Measurements from ENCODE around the gene KCNJ10. TPM values are rescaled to one million over a fixed set of nuclear protein-coding genes. Genes with fewer than 3 reads are reported as not detected.

Gene KCNJ10
- total and polyA plus RNA-seq, 2 of the 13 experiments (the other 11 are each of a cell fraction or from before 2014, with no cell fraction given) = 4.4 to 10.3 TPM

- TF ChIP-seq KIAA2018 (CRISPR knock-in tag; IDR thresholded peaks at IDR 0.05; ENCODE audit: borderline replicate concordance) = no peak
- TF ChIP-seq SKI (IDR thresholded peaks at IDR 0.05; ENCODE audit: partially characterized antibody) = no peak
- peak; percentile 72 for TF ChIP-seq HNF4A (CRISPR knock-in tag; IDR thresholded peaks at IDR 0.05)
- no peak; the same call in 1 of the 2 replicates for TF ChIP-seq ETV5 (CRISPR knock-in tag; IDR thresholded peaks at IDR 0.05; ENCODE audit: borderline replicate concordance)
- TF ChIP-seq ZNF552 (CRISPR knock-in tag; IDR thresholded peaks at IDR 0.05; ENCODE audit: borderline replicate concordance) = no peak
- no peak for TF ChIP-seq NCOA1 (CRISPR knock-in tag; IDR thresholded peaks at IDR 0.05)
- TF ChIP-seq RARG (CRISPR knock-in tag; IDR thresholded peaks at IDR 0.05; ENCODE audit: low read depth) = no peak
- TF ChIP-seq ZNF10 (CRISPR knock-in tag; IDR thresholded peaks at IDR 0.05; ENCODE audit: borderline replicate concordance, low read depth) = no peak
- no peak for TF ChIP-seq ZBTB49 (CRISPR knock-in tag; IDR thresholded peaks at IDR 0.05; ENCODE audit: borderline replicate concordance)
Observed at GRCh38 chr1:160074865-160075264, 4.9 kb upstream of the KCNJ10 start (continued).

All from HepG2 (cell line).